Neural cell (in vitro differentiated cells): ENCODE data around the gene LDLRAD3. TPM values are rescaled to one million over a fixed set of nuclear protein-coding genes. Genes with fewer than 3 reads are reported as not detected.
A peak's percentile ranks its signal among the peaks of the same experiment; 100 is the strongest.

Experiments used
- H2AFZ ChIP-seq: fragments of 200-600, 300-800 bp; sonication (generic), shearing (Covaris generic); 2 replicates; pipeline ENCODE4 v1.6.0; 2014; ENCODE audit warnings: low read depth, mild to moderate bottlenecking, antibody characterized with exemption, low read length, moderate library complexity
- H3F3A ChIP-seq: fragments of 200-600 bp; shearing (Covaris generic); 2 replicates; pipeline ENCODE4 v1.6.1; 2016; ENCODE audit warnings: mild to moderate bottlenecking, moderate library complexity, mixed read lengths, antibody characterized with exemption, low read length; ENCODE audit not compliant: insufficient read depth, poor library complexity, severe bottlenecking
- H3K27ac ChIP-seq: fragments of 200-600, 300-800 bp; sonication (generic), shearing (Covaris generic); 2 replicates; pipeline ENCODE4 v1.5.1; 2014; ENCODE audit warnings: mild to moderate bottlenecking, low read length, moderate library complexity
- H3K27me3 ChIP-seq: fragments of 300-800, 200-600 bp; sonication (generic), shearing (Covaris generic); 2 replicates; pipeline ENCODE4 v1.6.0; 2014; ENCODE audit warnings: mild to moderate bottlenecking, low read depth, low read length, moderate library complexity; ENCODE audit not compliant: insufficient read depth
- H3K36me3 ChIP-seq: fragments of 300-800, 200-600 bp; sonication (generic), shearing (Covaris generic); 2 replicates; pipeline ENCODE4 v1.5.1; 2014; ENCODE audit warnings: mild to moderate bottlenecking, antibody characterized with exemption, low read length, moderate library complexity; ENCODE audit not compliant: insufficient read depth
- H3K4me2 ChIP-seq: fragments of 300-800, 200-600 bp; sonication (generic), shearing (Covaris generic); 2 replicates; pipeline ENCODE4 v1.6.0; 2014; ENCODE audit warnings: mild to moderate bottlenecking, low read length
- H3K4me3 ChIP-seq: fragments of 300-800, 200-600 bp; sonication (generic), shearing (Covaris generic); 2 replicates; pipeline ENCODE4 v1.5.1; 2014; ENCODE audit warnings: mild to moderate bottlenecking, low read length, moderate library complexity
- H3K79me2 ChIP-seq: fragments of 200-600 bp; shearing (Covaris generic); replicated peaks from 2 replicates; pipeline ENCODE4 v1.6.0; 2014; ENCODE audit warnings: mild to moderate bottlenecking, low read length, moderate library complexity; ENCODE audit not compliant: insufficient read depth
- H3K9ac ChIP-seq: fragments of 300-800, 200-600 bp; sonication (generic), shearing (Covaris generic); 2 replicates; pipeline ENCODE4 v1.6.1; 2016; ENCODE audit warnings: mild to moderate bottlenecking, low read length, mixed read lengths
- H3K9me2 ChIP-seq: fragments of 200-600 bp; shearing (Covaris generic); 2 replicates; pipeline ENCODE4 v1.6.1; 2016; ENCODE audit warnings: mild to moderate bottlenecking, low read length, mixed read lengths; ENCODE audit not compliant: insufficient read depth
- H3K9me3 ChIP-seq: fragments of 200-600, 300-800 bp; sonication (generic), shearing (Covaris generic); 2 replicates; pipeline ENCODE4 v1.6.1; 2016; ENCODE audit warnings: mild to moderate bottlenecking, mixed run types, low read length, moderate library complexity, mixed read lengths
- H4K20me1 ChIP-seq: fragments of 200-600 bp; shearing (Covaris generic); 2 replicates; pipeline ENCODE4 v1.6.1; 2016; ENCODE audit warnings: mild to moderate bottlenecking, mixed run types; ENCODE audit not compliant: insufficient read depth
- CTCF ChIP-seq: fragments of 450-650 bp; IDR thresholded peaks from 2 replicates; pipeline ENCODE4 v1.5.1; 2014; ENCODE audit warnings: antibody characterized with exemption, mild to moderate bottlenecking, moderate library complexity; ENCODE audit not compliant: poor library complexity, severe bottlenecking
- EP300 ChIP-seq: fragments of 450-650 bp; conservative IDR thresholded peaks from 2 replicates; pipeline ENCODE4 v1.6.1; 2014; ENCODE audit warnings: antibody characterized with exemption, mild to moderate bottlenecking, moderate library complexity; ENCODE audit not compliant: poor library complexity, severe bottlenecking
- EZH2 ChIP-seq: fragments of 200-600, 300-800 bp; shearing (Covaris generic), sonication (generic); IDR thresholded peaks from 2 replicates; pipeline ENCODE4 v1.6.1; 2014; ENCODE audit warnings: antibody characterized with exemption, low read length, borderline replicate concordance, mild to moderate bottlenecking; ENCODE audit not compliant: insufficient read depth, poor library complexity, severe bottlenecking
- MXI1 ChIP-seq: fragments of 450-650 bp; conservative IDR thresholded peaks from 2 replicates; pipeline ENCODE4 v1.6.1; 2014; ENCODE audit warnings: antibody characterized with exemption, mild to moderate bottlenecking; ENCODE audit not compliant: poor library complexity, severe bottlenecking
- POLR2AphosphoS5 ChIP-seq: IDR thresholded peaks from 2 replicates; pipeline ENCODE4 v1.6.1; 2012
- RAD21 ChIP-seq: fragments of 450-650 bp; conservative IDR thresholded peaks from 2 replicates; pipeline ENCODE4 v1.6.1; 2014; ENCODE audit warnings: antibody characterized with exemption, mild to moderate bottlenecking, moderate library complexity
- REST ChIP-seq: IDR thresholded peaks from 2 replicates; pipeline ENCODE4 v1.6.1; 2012; ENCODE audit warnings: borderline replicate concordance
- SMC3 ChIP-seq: fragments of 450-650 bp; conservative IDR thresholded peaks from 2 replicates; pipeline ENCODE4 v1.6.1; 2014; ENCODE audit warnings: antibody characterized with exemption, mild to moderate bottlenecking, moderate library complexity; ENCODE audit not compliant: poor library complexity
- TAF1 ChIP-seq: IDR thresholded peaks from 2 replicates; pipeline ENCODE4 v1.6.1; 2012; ENCODE audit warnings: low read depth
- polyA plus RNA-seq: library from polyadenylated mRNA; depleted of rRNA; stranded (reverse); fragments of >200 nt; gene quantifications from 2 replicates; pipeline ENCODE4 v1.2.3, GENCODE V29; 2014

Gene LDLRAD3
- polyA plus RNA-seq, 1 donor from 2014 or later, result 3.5 TPM

- TF ChIP-seq POLR2AphosphoS5, result peak; percentile 21
- no peak for TF ChIP-seq TAF1
- no peaks in the 10 kb centered on the region for H3K36me3 ChIP-seq
- H3K9me2 ChIP-seq, result no peaks in the 10 kb centered on the region
- H3K27ac ChIP-seq, result no peak overlapping the region
- no peaks in the 10 kb centered on the region for H3K9me3 ChIP-seq
- H2AFZ ChIP-seq, result no peak overlapping the region
- no peaks in the 10 kb centered on the region for H3K27me3 ChIP-seq
- peak overlapping the region; percentile 38 for H3K4me3 ChIP-seq
- no peak overlapping the region for H3K9ac ChIP-seq
- H3K79me2 ChIP-seq, result no peaks in the 10 kb centered on the region
- no peaks in the 10 kb centered on the region for H4K20me1 ChIP-seq
- H3F3A ChIP-seq, result no peaks in the 10 kb centered on the region
- H3K4me2 ChIP-seq, result no peak overlapping the region
Measured at GRCh38 chr11:36108881-36109589, 165.2 kb downstream of the LDLRAD3 start.

- Histone ChIP-seq H3K79me2 (no peaks in the 10 kb centered on the region), H3K36me3 (no peaks in the 10 kb centered on the region), H3K27ac (no peak overlapping the region), H3K4me3 (peak overlapping the region; percentile 38), H3K9me3 (no peaks in the 10 kb centered on the region), H3K27me3 (no peaks in the 10 kb centered on the region), H3K9ac (no peak overlapping the region), H3K9me2 (no peaks in the 10 kb centered on the region), H3K4me2 (no peak overlapping the region), H2AFZ (no peak overlapping the region), H3F3A (no peaks in the 10 kb centered on the region), H4K20me1 (no peaks in the 10 kb centered on the region)
- TF ChIP-seq REST (no peak), CTCF (no peak), SMC3 (no peak), POLR2AphosphoS5 (no peak), RAD21 (no peak), EP300 (no peak), TAF1 (no peak), MXI1 (no peak), EZH2 (no peak)
Measured at GRCh38 chr11:36109590-36109849, 165.7 kb downstream of the LDLRAD3 start.
